Stimulated activated CD8-positive, alpha-beta memory T cell treated with anti-CD3 and anti-CD28 coated beads, Interleukin-15, amount 100 ng/mL, for 48 hours (primary cell): ENCODE results near the gene LAPTM4A.
"Not testable (repeated sequence)": the region's sequence is repeated elsewhere in the genome, so short reads cannot be mapped to it uniquely, and the experiment has no call there.

Experiments used
- DNase-seq, 2 donors: peaks; one replicate each; pipeline ENCODE4 v3.0.0-alpha.2; 2020; ENCODE audit warnings: low read depth in 2 of 2

Gene LAPTM4A

DNA sequence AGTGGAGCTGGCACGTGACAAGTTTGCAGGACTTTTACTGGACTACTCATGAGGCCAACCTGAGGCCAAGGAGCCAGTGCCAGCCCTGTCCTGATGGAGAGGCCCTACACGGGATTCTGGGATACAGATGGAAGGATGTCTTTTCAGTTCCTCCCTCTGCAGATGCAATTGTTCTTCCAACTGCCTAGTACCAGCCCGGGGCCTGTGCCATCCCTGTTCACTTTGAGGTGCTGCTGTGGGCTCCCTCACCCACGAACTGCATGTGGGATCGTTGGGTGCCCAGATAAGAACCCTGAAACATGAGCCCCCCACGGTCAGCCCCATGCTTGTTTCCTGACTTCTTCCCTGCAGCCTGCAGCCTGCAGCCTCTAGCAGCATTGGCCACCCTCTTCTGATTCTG is 25.3 kb upstream of the LAPTM4A start:
- no peak for DNase-seq

DNA sequence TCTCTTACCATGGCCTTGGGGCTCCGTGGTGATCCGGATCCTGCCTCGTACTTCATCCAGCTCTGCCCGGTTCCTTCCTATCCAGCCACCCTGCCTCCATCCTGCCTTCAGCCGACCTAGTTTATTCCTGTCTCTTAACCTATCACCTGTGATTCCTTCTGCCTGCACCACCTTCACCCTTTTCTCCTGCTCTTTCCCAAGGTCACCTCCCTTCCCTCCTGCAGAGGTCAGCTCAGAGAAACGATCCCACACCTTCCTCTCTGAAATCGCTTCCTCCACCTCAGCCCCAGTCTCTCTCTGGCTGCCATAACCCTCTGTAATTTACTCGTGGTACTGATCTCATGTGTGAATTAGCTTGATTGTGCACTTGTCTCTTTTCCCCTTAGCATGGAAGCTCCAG is 23.5 kb upstream of the LAPTM4A start:
- no peak for DNase-seq

DNA sequence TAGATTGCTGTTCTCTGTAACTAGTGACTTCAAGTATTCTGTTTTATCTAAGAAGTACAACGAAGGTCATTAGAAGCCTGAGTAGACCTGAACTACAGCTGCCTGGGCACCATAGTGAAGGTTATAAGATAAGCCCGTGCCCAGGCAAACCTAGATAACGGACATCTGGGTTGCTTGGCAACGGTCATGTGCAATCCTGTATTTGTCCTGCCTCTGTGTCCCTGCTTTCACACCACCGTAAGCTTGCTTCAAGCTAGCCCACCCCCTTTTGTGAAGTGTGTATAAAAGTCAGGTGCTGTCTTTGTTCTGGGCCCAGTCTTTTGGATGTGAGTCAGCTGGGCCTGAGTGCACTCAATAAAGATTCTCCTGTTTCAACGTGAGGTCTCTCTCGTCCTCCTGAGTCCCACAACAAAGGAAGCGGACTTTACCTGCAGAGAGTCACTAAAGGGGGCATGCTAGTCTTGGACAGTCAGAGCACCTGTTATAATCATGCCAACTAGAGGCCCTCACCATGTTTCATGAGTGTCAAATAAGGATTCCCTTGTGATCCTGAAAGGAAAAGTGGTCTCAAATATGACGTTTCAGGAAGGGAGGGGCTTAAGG is 22.7 kb upstream of the LAPTM4A start:
- not testable (repeated sequence) for DNase-seq

DNA sequence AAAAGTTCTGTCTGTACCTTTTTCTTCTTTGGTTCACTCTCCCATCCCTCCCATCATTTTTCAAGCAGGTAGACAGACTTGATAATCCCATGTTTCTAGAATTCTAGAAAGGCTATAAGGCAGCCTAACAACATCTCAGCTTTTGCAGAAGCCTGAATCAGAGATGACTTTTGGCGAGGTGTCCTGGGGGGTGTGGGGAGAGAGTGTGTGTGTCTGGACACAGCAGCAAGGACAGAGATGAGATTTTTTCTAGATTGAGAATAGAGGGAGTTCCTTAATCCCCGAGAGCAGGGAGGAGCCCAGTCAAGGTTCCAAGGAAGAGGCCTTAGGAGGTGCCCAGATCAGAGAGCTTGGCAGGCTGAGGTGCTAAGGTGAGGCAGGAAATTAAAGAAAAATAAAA is 22.0 kb upstream of the LAPTM4A start:
- DNase-seq = no peak

DNA sequence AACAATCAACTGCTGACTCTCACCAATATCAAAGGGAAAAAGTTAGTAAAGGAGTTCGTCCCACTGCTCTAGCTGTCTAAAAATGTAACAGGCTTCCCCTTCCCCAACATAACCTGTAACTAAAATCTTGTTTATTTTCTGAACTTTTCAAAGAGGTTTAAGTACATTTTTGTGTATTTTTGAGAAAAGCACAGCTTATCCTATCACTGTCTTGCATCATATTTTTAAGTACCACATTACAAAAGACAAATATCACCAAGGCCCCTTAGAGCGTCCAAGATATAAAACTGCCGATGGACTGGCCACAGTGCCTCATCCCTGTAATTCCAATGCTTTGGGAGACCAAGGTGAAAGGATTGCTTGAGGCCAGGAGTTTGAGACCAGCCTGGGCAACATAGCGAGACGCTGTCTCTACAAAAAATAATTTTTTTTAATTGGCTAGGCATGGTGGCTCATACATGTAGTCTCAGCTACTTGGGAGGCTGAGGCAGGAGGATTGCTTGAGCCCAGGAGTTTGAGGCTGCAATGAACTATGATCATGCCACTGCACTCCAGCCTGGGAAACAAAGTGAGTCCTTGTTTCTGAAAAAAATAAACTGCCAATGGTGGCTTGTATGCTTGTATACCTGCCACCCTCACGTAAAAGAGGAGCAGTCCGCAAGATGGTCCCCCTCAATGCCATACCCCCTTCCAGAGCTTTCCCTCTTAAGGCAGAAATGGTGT is 21.2 kb upstream of the LAPTM4A start:
- DNase-seq = no peak

DNA sequence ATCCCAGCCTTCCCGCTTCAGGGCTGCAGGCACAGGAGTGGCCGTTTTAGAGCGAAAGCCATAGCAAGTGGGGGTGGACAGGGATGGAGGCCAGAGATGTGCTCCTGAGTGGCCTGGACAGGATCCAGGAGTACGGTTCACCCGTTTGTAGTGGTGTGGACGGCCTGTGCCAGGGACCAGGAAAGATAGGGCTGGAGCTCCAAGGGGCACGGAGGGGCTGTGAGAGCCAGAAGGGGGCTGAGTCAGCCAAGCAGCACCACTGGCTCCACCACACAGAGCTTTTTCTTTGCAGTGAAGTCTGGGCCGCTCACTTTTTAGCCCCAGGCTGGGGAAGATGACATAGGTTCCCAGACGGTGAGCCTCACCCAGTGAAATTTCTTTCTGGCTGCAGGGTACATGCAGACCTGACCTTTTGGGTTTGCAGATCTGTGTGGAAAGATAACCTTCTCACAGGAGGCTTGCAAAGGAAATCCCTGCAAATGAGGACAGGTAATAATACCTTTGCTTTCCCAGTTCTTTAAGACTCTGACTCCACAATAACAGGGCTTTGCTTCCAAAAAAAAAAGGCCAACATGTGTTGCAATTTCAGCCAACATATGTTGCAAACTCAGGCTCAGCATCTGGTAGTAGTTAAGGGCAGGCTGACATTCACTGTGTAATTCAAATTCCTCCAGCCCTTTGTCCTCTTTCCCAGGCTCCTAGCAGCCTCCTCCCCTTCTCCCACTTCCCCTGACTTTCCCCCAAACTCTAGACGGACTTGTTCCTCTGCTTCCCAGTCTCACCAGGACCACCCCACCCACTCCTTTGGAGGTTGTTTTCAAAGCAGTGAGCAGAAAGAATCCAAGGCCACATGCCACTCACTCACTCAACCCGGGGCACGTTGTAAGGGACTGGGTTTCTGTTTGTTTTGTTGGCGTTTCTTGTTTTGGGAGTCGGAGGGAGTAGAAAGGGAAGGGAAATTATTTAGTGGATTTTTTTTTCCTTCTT is 20.3 kb upstream of the LAPTM4A start:
- DNase-seq = no peak

DNA sequence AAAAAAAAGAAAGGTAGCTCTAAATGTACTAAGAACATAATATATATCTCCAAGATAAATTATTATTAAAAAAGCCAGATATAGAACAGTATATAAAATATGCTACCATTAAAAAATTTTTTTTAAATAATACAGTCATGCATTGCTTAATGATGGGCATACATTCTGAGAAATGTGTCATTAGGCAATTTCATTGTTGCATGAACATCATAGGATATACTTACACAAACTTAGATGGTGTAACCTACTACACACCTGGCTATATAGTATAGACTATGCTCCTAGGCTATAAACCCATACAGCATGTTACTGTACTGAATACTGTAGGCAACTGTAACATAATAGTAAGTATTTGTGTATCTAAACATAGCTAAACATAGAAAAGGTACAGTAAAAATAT is 18.3 kb upstream of the LAPTM4A start:
- no peak for DNase-seq

DNA sequence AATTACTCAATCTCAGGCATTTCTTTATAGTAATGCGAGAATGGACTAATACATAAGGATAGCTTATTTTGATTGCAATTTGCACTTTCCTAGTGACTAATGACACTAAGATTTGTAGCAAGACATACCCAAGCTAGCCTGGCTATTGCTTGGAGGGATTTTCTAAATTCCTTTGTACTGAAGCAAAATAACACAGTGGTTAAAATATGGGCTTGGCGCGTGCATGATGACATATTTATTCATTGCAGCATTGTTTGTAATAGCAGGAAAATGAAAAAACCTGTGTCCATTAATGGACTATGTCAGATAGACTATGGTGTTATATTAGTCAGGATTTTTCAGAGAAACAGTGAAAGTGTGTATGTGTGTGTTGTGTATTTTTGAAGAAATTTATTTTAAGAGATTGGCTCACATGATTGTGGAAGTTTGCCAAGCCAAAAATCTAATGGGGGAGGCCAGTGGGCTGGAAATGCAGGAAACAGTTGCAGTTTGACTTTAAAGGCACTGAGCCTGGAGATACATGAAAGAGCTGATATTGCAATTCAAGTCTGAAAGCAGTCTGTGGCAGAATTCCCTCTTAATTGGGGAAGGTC is 16.7 kb upstream of the LAPTM4A start:
- no peak for DNase-seq

DNA sequence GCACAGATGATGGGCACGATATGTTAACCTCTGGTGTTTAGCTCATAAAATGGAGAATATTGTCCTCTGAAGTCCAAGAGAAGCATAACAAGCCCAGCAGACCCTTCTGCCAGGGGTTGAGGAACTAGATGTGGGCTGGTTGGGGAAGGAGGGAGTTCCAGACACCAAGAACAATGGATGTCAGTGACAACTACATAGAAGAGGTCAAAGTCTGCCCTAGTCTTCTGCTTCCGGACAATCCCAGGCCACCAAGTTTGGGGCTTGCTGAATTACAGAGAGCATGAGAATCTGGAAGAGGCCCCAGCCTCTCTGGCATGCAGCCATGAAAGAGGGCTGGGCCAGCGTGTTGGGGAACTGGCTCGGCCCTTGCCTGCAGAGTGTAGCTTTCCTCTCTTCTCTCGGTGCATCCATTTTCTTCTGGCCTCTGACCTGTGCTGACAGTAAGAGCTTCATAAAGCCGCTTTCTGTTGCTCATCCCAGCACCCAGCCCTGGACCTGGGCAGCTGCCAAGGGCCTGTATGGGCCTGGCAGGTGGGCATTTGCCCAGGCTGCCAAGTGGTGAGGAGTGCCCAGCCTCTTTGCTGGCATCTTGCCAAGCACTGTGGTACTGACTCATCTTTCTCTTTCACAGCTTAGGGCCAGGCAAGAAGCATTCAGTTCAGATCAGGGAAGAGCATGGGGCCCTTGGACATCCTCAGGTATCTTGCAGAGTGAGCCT is 14.6 kb upstream of the LAPTM4A start:
- no peak for DNase-seq

DNA sequence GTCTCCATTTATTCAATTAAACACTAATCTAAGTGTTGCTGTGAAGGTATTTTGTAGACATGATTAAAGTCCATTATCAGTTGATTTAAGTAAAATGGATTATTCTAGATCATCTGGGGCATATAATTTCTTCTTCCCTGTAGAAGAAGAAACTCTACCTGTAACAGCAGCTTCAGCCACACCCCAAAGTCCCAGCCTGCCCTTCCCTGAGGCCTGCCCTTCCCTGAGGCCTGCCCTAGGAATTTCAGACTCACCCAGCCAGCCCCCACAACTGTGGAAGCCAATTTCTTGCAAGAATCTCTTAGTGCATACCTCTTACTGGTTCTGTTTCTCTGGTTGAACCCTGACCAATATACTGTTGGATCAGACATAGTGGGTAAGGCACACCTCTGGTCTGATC is 13.4 kb upstream of the LAPTM4A start:
- no peak for DNase-seq

DNA sequence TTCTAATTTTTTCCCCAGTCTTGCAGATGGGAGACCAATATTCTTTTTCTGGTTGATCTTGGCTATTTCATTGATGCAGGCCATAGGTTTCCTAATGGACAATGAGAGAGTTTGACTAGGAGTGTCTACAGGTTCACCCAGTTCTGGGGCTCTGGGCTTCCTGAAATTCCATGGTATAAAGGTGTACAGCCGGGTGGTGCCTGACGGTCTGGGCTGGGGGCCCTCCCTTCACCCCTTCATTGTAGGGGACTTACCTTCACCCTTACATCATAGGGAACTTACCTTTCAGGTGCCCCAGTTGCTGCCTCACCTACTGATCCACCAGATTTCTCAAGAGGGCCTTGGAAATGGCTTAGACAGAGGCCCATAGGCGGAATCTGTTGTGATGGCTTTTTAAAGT is 13.0 kb upstream of the LAPTM4A start:
- no peak for DNase-seq

DNA sequence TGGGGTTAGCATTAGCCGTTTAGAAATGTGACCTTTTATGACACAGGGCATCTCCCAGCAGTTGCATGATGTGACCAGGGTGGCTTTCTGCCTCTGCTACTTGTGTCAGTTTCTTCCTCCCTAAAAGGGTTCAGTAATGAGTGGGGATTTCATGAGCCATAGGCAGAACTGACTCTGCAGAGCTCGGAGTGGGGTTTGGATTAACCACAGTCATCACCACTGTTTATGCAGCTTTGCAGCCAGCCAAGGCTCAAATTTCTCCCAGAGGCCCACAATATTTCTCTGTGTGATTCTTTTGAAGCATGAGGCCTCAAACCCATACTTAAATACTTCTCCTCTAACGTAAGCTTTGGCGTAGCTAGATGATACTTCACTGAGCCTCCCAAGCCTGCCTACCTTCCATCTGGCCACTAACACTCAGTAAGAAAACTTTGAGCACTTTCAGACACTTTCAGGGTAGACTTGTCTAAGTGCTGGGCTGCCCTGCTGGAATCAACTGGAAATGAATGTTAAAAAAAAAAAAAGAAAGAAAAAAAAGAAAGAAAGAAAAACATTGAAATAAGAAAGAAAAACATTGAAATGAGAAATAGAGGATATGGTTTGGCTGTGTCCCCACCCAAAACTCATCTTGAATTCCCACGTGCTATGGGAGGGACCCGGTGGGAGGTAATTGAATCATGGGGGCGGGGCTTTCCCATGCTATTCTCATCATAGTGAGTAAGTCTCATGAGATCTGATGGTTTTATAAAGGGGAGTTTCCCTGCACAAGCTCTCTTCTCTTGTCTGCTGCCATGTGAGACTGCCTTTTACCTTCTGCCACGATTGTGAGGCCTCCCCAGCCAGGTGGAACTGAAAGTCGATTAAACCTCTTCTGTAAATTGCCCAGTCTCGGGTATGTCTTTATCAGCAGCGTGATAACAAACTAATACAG is 11.5 kb upstream of the LAPTM4A start:
- no peak for DNase-seq

DNA sequence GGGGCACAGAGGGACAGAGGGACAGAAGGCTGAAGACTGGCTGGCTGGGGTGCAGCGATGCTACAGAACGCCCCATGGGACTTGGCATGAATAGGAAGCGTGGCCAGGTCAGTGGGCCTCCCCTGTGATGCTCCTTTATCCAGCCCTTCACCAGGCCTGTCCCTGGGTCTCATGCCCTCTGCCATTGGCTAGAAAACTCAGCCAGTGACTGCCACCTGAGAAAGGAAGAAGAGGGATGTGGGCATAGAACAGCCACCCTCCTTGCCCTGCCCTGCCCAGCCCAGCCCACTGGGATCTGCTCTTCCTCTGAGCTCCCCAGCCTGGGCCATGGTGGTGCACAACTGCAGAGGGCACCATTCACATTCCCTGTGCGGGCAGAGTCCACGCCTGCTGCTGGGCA is 10.5 kb upstream of the LAPTM4A start:
- DNase-seq = no peak

DNA sequence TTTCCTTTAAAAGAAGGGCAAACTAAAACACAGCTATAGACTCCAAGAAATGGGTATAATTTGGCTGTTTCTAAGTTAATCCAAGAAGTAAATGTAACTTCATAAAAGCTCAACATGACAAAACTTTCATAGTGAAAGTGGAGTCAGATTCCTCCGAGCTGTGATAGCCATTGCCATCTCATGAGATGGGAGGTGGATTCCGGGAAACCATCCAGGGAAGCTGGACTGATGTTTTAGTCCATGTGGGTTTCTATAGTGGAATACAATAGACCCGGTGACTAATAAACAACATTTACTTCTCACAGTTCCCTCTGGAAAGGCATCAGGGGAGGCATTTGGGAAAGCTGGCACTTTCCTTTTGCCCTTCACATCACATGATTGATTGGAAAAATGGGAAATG is 10.0 kb upstream of the LAPTM4A start:
- DNase-seq = no peak

DNA sequence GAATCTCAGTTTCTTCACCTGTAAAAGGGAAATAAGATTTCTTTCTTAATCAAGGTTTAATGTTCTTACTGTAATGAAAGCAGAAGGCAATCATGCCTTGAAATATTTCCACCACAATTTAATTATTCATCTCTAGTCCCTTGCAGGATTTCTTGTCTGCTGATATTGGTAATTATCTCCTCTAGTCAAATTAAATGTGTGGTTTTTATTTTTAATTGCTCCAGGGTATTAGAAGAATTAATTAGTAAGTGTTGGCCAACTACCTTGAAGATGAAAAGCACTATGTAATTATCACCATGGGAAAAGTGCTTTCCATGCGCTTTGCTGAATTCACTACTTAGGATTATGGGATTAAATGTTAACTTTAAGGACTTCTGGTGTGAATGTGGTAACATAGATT is 8.7 kb upstream of the LAPTM4A start:
- no peak for DNase-seq

DNA sequence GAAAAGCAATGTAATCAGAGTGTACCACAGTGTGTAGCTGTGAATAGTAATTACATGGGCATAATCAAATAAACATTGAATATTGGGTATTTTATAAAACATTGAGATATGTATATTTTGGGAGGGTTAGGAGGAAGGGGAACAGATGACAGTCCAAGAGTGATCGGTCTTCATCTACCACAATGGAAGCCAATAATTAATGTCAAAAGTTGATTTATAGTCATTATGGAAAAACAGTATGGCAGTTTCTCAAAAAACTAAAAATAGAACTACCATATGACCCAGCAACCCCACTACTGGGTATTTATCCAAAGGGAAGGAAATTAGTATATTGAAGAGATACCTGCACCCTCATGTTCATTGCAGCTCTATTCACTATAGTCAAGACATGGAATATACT is 5.8 kb upstream of the LAPTM4A start:
- DNase-seq = no peak

DNA sequence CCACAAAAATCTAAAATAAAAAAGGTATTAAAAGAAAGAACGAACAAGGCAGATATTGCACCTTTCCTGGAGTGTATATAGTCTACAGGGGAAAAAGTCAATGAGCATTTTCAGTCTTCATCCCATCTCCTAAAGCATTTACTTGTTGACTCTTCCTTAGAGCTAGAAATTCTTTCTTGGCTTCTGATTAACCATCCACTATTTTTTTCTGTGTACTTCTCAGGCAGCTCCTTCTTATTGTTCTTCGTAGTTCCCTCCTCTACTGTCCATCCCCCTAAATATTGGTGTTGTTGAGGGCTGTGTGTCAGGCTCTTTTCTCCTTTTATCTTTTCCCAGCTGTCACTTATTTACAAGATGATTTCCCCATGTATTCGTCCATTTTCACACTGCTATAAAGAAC is 3.5 kb upstream of the LAPTM4A start:
- no peak for DNase-seq

DNA sequence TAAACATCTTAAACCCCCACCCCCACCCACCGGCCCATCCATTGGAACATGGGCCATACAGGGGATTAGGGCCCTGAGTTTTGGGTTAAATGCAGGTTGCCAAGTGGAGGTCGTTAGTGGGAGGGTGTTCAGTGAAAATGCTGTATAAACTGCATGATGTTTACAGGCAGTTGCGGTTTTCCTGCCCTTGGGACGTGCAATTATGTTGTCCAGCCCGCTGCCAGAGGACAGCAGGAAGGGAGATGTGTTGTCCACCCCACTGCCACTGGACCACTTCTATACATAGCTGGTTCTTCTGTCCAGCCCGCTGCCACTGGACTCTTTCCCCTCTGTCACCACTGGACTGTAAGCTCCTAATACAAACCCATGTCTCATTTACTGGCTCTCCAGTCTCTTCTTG is 2.7 kb upstream of the LAPTM4A start:
- DNase-seq = no peak

DNA sequence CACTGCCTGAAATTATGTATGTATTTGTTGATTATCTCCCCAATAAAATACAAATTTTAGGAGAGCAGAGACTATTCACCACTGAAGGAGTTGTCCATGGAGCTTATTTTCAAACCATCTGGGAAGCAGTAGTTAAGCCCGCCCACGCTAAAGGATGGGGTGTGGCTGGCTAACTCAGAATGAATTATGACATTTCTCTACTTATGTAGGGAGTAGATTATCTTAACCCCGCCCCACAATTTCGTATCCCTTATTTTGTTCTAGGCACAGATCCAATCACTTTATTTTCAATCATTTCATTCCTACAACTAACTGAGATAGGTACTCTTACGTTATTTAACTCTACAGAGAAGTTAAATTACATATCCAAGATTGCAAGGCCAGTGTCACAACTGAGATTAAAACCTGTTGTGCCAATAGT is 1.4 kb upstream of the LAPTM4A start:
- no peak for DNase-seq

DNA sequence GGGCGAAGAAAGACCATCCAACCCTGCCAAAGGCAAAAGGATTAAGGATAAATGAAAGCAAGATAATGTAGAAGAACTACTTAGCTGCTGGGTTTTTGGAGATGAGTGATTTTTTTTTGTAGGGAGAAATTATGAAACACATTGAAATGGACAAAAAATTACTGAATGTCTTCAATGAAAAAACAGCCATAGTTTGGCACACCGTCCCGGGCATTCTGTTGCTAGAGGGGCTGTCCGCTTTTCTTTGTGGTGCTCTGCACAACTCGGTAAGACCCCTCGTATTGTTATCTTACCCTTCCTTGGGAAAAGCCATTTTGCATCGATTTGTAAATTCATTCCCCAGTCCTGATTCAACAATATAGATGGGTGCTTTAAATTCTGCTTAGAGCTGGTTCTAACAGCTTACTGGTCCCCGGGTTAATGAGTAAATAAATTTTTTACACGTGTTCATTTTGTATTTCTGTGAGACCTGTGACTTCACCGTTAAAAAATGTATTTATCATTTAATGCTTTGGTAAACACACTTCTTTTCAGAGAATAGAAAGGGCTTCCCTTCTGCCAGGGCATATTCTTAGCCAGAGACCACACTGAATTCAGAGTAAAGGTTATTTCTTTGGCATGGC is 912 bp upstream of the LAPTM4A start:
- no peak for DNase-seq
